Coronary artery (tissue), 2 donors: Measurements from ENCODE around the gene FOXP1.

ENCODE experiments used
- DNase-seq: peaks from one replicate; pipeline ENCODE4 v3.0.0-alpha.2; 2017; ENCODE audit warnings: low spot score
- H3K27ac ChIP-seq, 2 donors: fragments of 200-600 bp; sonication (generic); one replicate each; pipeline ENCODE4 v1.5.1; 2016 to 2019
- H3K4me3 ChIP-seq: fragments of 200-600 bp; sonication (generic); 2 replicates; pipeline ENCODE4 v1.5.1; 2016; ENCODE audit warnings: mild to moderate bottlenecking, moderate library complexity
- TF ChIP-seq, protein P1 (sequence below): fragments of 200-600 bp; sonication (generic); IDR thresholded peaks from one replicate; pipeline ENCODE4 v1.5.1; 2019; ENCODE audit warnings: antibody characterized with exemption

FOXP1 gene

DNA sequence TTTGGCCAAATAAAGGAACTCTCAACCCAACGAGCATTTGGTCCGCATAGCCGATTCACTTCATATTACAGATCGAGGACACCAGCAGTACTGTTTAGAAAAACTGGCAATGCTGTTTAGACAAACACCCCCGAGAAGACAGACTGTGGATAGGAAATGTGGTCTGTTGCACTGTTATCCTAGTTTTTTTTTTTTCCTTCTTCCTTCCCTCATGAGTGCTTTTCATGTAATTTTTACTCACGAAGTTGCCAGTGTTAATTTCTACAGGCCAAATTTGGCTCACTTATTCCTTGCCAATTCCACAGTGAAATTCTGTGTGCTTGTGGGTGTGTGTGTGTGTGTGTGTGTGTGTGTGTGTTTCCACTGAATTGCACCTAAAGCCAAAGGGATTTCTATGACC, 165.7 kb downstream of the FOXP1 start:
- Histone ChIP-seq H3K4me3 (no peak overlapping the region), H3K27ac (no peak overlapping the region)
- DNase-seq, result no peak
- TF ChIP-seq, protein P1, sequence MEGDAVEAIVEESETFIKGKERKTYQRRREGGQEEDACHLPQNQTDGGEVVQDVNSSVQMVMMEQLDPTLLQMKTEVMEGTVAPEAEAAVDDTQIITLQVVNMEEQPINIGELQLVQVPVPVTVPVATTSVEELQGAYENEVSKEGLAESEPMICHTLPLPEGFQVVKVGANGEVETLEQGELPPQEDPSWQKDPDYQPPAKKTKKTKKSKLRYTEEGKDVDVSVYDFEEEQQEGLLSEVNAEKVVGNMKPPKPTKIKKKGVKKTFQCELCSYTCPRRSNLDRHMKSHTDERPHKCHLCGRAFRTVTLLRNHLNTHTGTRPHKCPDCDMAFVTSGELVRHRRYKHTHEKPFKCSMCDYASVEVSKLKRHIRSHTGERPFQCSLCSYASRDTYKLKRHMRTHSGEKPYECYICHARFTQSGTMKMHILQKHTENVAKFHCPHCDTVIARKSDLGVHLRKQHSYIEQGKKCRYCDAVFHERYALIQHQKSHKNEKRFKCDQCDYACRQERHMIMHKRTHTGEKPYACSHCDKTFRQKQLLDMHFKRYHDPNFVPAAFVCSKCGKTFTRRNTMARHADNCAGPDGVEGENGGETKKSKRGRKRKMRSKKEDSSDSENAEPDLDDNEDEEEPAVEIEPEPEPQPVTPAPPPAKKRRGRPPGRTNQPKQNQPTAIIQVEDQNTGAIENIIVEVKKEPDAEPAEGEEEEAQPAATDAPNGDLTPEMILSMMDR, result no peak

DNA sequence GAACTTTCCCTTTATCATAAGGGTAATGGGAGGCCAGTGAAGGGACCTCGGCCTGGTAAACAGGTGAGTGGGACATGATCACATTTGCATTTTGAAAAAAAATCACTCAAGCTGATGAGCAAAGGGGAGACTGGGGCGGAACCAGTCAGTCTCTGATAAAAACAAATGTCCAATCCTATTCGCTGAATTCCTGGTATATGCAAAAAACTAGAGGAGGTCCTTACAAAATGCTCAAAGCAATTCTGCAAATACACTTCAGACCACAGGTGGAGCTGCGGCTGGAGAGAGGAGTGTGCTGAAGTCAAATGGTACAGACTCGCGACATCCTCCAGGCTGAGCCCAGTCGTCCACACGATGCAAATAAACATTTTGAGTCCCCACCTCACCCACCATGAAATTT, 166.7 kb downstream of the FOXP1 start:
- Histone ChIP-seq H3K27ac (no peak overlapping the region), H3K4me3 (no peak overlapping the region)
- TF ChIP-seq, protein P1, result no peak
- no peak for DNase-seq

DNA sequence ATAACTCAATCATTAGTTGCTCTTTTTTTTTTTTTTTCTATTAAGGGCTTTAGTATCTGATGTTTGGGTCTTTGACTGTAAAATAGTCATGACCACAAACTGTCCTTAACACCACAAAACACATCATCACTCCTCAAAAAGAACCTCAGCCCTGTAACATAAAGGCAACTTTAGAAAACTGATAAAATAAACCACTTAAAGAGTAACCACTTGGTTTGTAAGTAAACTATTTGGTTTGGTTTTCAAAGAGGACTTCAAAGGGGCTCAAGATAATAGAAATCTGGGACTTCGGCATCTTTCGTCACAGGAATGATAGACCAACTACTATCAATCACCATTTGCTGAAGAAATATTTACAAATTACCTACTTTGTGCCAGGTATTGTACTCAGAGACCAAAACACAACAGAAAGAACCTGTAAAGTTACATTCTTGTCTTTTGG, 167.8 kb downstream of the FOXP1 start:
- DNase-seq, result no peak

DNA sequence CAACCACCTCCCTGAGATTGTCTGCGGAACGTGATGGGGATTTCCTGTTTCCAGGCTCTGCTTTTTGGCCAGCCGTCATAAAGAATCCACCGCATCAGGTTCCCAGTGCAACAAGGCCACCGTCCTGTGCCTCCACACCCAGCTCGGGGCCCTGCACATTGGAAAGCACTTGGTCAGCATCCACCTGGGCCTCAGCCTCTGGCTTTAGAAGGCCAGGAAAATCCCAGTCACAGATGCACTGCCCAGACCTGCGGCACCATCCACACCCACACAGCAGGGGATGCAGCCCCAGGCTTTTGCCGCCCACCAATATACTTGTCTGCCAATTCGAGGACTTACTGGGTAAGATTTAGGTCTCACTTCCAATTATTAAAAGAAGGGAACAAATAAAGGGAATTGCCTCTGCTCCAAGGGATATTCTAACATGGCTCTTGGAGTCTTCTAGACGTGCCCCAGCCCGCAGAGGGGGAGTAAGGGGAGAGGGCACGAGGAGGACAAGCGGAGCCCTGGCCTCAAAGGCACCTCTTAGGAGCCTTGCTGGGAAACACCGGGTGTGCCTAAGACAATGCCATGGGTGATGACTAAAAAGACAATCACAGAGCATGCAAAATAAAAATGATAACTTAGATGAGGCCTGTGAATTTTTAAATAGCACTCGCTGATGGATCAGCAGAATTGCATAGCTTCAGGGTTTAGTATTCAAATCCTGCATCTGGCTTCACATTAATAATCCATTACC, 169.2 kb downstream of the FOXP1 start:
- no peak overlapping the region for H3K4me3 ChIP-seq
- TF ChIP-seq, protein P1, result no peak
- DNase-seq, result no peak
- no peak overlapping the region for H3K27ac ChIP-seq

More for the DNA sequence above, 167.8 kb downstream of the FOXP1 start:
- Histone ChIP-seq H3K4me3 (no peak overlapping the region), H3K27ac (no peak overlapping the region)
- TF ChIP-seq, protein P1, result no peak

DNA sequence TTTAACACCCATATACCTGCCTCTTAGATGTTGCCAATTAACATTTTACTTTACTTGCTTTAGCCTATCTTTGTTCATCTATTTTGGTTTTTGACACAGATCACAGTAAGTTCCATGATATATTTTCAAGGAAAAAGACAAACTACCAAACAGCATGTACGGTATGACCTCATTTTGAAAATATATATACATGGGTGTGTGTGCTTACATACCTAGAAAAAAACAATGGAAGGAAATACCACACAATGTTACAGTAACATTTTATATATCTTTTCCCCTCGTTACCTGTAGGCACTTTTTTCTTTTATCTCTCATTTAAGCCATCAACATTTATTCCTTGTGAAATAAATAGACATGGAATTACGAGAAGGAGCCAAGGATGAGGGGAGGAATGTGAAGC, 170.0 kb downstream of the FOXP1 start:
- H3K4me3 ChIP-seq, result no peak overlapping the region
- H3K27ac ChIP-seq, result no peak overlapping the region
- DNase-seq, result no peak
- TF ChIP-seq, protein P1, result no peak

DNA sequence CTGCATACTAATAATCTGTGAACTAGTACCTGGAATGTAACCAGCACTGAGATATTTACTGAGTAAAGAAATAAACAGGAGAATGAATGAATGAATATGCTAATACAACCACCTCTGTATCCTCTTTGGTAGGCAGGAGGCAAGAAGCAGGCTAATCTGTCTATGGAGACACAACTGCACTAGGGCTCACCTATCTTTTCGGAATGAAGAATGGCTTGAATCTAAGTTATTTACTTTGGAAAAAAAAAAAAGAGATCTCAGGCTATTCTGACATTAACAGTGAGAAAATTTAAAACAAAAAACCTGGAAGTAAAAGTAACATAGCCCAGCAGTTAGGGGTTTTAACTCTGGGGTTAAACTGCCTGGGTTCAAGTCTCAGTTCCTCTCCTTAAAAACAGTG, 174.2 kb downstream of the FOXP1 start:
- DNase-seq, result no peak
- Histone ChIP-seq H3K4me3 (no peak overlapping the region), H3K27ac (no peak overlapping the region)
- TF ChIP-seq, protein P1, result no peak

DNA sequence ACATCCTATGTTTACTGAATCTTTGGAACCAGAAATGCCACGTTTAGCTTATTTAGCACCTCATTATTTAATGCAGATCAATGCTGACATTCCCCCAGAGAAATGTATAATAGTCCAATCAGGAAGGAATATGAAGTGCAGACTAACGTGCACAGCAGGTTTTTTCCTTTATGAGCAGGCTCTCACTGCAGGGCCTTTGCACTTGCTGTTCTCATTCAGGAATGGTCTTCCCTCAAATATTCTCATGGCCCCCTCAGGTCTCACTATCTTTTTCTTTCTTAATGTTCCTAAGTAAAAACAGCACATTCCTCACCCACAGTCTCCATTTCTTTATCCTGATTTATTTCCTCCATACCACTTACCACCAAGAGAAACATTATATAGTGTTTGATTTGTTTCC, 174.6 kb downstream of the FOXP1 start:
- TF ChIP-seq, protein P1, result no peak
- Histone ChIP-seq H3K4me3 (no peak overlapping the region), H3K27ac (no peak overlapping the region)
- no peak for DNase-seq
